ENCODE results near the gene CSTF1. TPM values are rescaled to one million over a fixed set of nuclear protein-coding genes. Genes with fewer than 3 reads are reported as not detected.
"Not testable (repeated sequence)": the region's sequence is repeated elsewhere in the genome, so short reads cannot be mapped to it uniquely, and the experiment has no call there.

Gene CSTF1
- total RNA-seq, 1 experiment from 2014 or later = 44.5 TPM

DNA sequence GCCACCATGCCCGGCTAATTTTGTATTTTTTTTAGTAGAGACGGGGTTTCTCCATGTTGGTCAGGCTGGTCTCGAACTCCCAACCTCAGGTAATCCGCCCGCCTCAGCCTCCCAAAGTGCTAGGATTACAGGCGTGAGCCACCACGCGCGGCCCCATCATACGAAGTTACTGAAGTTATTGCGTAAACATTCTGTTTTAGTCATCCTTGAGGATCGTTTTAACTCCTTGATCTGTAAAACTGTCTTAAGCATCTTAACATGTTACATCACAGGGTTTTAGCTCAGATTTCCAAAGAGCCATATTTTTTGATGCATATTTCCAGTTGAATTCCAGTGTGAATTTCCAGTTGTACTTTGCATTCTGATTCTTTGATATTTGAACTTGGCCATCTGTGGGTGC lies 12.9 kb downstream of the CSTF1 start:
- H3K36me3 ChIP-seq (ENCODE audit: control insufficient read depth in 1 of 2, insufficient read depth in 2 of 2, low read length in 2 of 2) = peaks cover 42 to 61% of the 10 kb centered on the region in 2 experiments
- intact Hi-C loops (cut with micrococcal nuclease) = not testable (repeated sequence)

DNA sequence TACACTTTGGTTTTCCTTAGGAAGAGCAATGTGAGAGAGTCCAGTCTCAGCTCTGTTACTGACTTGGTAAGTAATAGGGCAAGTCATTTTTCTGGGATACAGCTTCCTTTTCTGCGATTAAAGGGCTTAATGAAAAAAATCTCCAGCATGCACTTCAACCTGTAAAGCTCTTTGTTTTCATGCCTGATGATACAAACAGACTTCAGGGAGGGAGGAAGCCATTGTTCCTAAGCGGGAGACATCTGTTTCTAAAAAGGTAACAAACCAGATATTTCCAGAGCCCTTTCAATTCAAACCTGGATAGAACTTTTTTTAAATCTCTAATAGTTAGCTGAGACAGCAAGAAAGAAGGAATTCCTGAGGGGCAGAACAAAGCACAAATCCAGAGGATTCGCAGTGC lies 14.5 kb downstream of the CSTF1 start:
- H3K4me2 ChIP-seq (ENCODE audit: low read length) = no peak overlapping the region
- RAD21 ChIA-PET (ENCODE audit: low non-redundant PET in 1 of 2, low total read pairs in 2 of 2, uncharacterized antibody in 2 of 2, unreplicated experiment in 2 of 2) = no interaction called here
- H3K36me3 ChIP-seq (ENCODE audit: control insufficient read depth in 1 of 2, insufficient read depth in 2 of 2, low read length in 2 of 2) = peaks cover 30 to 48% of the 10 kb centered on the region in 2 experiments
- H3K9me2 ChIP-seq (ENCODE audit: insufficient read depth) = no peaks in the 10 kb centered on the region
- POLR2A ChIA-PET = no interaction called here
- ATAC-seq (no peak), DNase-seq (ENCODE audit: low read depth, low spot score) (no peak)
- no peaks in the 10 kb centered on the region for H3K4me1 ChIP-seq (ENCODE audit: control insufficient read depth in 1 of 2, insufficient read depth in 2 of 2, low read length in 2 of 2)
- no peak overlapping the region for H3K27ac ChIP-seq (ENCODE audit: low read depth, low read length)
- no TSS peak for BruUV-seq (replicated peaks)
- no peak overlapping the region for H3K4me3 ChIP-seq (replicated peaks in 1 of 2; ENCODE audit: low read depth in 1 of 2, low read length in 2 of 2)
- CTCF ChIA-PET = no interaction called here
- no peak overlapping the region for H3K9ac ChIP-seq (ENCODE audit: low read length)
- intact Hi-C loops (cut with micrococcal nuclease) = no loop called here
- TF ChIP-seq, protein P1, sequence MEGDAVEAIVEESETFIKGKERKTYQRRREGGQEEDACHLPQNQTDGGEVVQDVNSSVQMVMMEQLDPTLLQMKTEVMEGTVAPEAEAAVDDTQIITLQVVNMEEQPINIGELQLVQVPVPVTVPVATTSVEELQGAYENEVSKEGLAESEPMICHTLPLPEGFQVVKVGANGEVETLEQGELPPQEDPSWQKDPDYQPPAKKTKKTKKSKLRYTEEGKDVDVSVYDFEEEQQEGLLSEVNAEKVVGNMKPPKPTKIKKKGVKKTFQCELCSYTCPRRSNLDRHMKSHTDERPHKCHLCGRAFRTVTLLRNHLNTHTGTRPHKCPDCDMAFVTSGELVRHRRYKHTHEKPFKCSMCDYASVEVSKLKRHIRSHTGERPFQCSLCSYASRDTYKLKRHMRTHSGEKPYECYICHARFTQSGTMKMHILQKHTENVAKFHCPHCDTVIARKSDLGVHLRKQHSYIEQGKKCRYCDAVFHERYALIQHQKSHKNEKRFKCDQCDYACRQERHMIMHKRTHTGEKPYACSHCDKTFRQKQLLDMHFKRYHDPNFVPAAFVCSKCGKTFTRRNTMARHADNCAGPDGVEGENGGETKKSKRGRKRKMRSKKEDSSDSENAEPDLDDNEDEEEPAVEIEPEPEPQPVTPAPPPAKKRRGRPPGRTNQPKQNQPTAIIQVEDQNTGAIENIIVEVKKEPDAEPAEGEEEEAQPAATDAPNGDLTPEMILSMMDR (IDR thresholded peaks at IDR 0.05 in 2 of 3, conservative IDR thresholded peaks at IDR 0.05 in 1 of 3; ENCODE audit: borderline replicate concordance in 1 of 3, insufficient read depth in 1 of 3, low read depth in 2 of 3, low read length in 2 of 3) = no peak
- TF ChIP-seq SRF (IDR thresholded peaks at IDR 0.05; ENCODE audit: low read depth) (no peak), SP1 (IDR thresholded peaks at IDR 0.05; ENCODE audit: low read depth) (no peak), YY1 (IDR thresholded peaks at IDR 0.05; ENCODE audit: extremely low read depth, insufficient replicate concordance, low read depth, low read length) (no peak), EZH2 (IDR thresholded peaks at IDR 0.05) (no peak)
- TF ChIP-seq, protein P2, sequence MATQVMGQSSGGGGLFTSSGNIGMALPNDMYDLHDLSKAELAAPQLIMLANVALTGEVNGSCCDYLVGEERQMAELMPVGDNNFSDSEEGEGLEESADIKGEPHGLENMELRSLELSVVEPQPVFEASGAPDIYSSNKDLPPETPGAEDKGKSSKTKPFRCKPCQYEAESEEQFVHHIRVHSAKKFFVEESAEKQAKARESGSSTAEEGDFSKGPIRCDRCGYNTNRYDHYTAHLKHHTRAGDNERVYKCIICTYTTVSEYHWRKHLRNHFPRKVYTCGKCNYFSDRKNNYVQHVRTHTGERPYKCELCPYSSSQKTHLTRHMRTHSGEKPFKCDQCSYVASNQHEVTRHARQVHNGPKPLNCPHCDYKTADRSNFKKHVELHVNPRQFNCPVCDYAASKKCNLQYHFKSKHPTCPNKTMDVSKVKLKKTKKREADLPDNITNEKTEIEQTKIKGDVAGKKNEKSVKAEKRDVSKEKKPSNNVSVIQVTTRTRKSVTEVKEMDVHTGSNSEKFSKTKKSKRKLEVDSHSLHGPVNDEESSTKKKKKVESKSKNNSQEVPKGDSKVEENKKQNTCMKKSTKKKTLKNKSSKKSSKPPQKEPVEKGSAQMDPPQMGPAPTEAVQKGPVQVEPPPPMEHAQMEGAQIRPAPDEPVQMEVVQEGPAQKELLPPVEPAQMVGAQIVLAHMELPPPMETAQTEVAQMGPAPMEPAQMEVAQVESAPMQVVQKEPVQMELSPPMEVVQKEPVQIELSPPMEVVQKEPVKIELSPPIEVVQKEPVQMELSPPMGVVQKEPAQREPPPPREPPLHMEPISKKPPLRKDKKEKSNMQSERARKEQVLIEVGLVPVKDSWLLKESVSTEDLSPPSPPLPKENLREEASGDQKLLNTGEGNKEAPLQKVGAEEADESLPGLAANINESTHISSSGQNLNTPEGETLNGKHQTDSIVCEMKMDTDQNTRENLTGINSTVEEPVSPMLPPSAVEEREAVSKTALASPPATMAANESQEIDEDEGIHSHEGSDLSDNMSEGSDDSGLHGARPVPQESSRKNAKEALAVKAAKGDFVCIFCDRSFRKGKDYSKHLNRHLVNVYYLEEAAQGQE (IDR thresholded peaks at IDR 0.05; ENCODE audit: low read depth) = no peak
- H4K20me1 ChIP-seq (ENCODE audit: insufficient read depth) = no peaks in the 10 kb centered on the region
- H2AFZ ChIP-seq (ENCODE audit: low read depth, low read length, poor library complexity, severe bottlenecking) = no peak overlapping the region
- H3K79me2 ChIP-seq (ENCODE audit: insufficient read depth, low read length) = peaks cover 34% of the 10 kb centered on the region
- H3K27me3 ChIP-seq (ENCODE audit: insufficient read depth, low read length) = no peaks in the 10 kb centered on the region
- H3K9me3 ChIP-seq (ENCODE audit: control insufficient read depth in 1 of 2, insufficient read depth in 1 of 2, low read depth in 1 of 2, low read length in 2 of 2) = no peaks in the 10 kb centered on the region

More for the DNA sequence above, 12.9 kb downstream of the CSTF1 start:
- H3K4me3 ChIP-seq (replicated peaks in 1 of 2; ENCODE audit: low read depth in 1 of 2, low read length in 2 of 2); H3K27me3 ChIP-seq (ENCODE audit: insufficient read depth, low read length); POLR2A ChIA-PET; DNase-seq (ENCODE audit: low read depth, low spot score); H3K4me2 ChIP-seq (ENCODE audit: low read length); H3K27ac ChIP-seq (ENCODE audit: low read depth, low read length); ATAC-seq; H2AFZ ChIP-seq (ENCODE audit: low read depth, low read length, poor library complexity, severe bottlenecking); H3K9ac ChIP-seq (ENCODE audit: low read length); CTCF ChIA-PET; RAD21 ChIA-PET (ENCODE audit: low non-redundant PET in 1 of 2, low total read pairs in 2 of 2, uncharacterized antibody in 2 of 2, unreplicated experiment in 2 of 2); H3K9me2 ChIP-seq (ENCODE audit: insufficient read depth); H4K20me1 ChIP-seq (ENCODE audit: insufficient read depth); H3K4me1 ChIP-seq (ENCODE audit: control insufficient read depth in 1 of 2, insufficient read depth in 2 of 2, low read length in 2 of 2); BruUV-seq (replicated peaks); H3K9me3 ChIP-seq (ENCODE audit: control insufficient read depth in 1 of 2, insufficient read depth in 1 of 2, low read depth in 1 of 2, low read length in 2 of 2): not testable (repeated sequence)
- peaks cover 49% of the 10 kb centered on the region for H3K79me2 ChIP-seq (ENCODE audit: insufficient read depth, low read length)
